ENCODE measurements around the gene MAGI2. TPM values are rescaled to one million over a fixed set of nuclear protein-coding genes. Genes with fewer than 3 reads are reported as not detected.
A peak's percentile ranks its signal among the peaks of the same experiment; 100 is the strongest.
"Not testable (repeated sequence)": the region's sequence is repeated elsewhere in the genome, so short reads cannot be mapped to it uniquely, and the experiment has no call there.

MAGI2 gene
- polyA plus RNA-seq, 4 donors, result 32.0 to 38.7 (median 33.7) TPM

DNA sequence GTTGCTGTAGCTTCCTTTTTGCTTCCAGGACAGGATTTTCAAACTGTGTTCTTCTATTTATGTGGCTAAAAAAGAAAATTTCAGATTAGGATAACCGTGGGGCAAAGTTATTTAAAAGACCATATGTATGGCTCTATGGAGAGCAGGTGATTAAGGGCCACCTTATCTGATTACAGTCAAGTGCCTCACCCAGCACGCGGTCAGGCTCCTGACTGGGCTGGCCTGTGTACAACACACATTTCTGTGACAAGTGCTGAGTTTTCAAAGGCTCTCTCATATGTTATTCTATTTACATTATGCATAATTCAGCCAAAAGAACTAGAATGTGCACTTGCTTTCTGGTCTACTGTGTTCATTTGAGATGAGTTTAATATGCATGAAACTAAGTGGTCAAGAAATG, 1107.5 kb downstream of the MAGI2 start:
- DNase-seq (ENCODE audit: low read depth in 4 of 4, low spot score in 2 of 4), result no peak

GRCh38 chr7:78345293-78345911, 1108.1 kb downstream of the MAGI2 start:
- no peak for DNase-seq (ENCODE audit: low read depth in 4 of 4, low spot score in 2 of 4)

DNA sequence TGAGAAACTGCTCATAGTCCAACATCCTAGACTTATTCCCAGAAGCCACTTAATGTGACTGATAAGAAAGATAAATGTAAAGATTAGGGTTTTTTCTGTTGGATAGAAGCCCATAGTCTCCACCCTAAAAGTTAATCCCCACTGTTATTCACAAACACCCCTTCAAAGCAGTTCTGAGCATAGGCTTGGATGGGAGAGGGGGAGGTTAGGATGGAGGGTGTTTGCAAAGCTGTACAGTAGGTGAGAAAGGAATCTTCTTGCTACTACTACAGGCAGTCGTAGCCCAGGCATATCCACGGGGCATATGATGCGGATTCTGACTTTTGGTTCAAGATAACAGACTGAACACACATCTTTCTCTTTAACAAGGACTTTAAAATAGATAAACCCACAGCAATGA, 1119.0 kb downstream of the MAGI2 start:
- DNase-seq (ENCODE audit: low read depth in 4 of 4, low spot score in 2 of 4), result no peak

DNA sequence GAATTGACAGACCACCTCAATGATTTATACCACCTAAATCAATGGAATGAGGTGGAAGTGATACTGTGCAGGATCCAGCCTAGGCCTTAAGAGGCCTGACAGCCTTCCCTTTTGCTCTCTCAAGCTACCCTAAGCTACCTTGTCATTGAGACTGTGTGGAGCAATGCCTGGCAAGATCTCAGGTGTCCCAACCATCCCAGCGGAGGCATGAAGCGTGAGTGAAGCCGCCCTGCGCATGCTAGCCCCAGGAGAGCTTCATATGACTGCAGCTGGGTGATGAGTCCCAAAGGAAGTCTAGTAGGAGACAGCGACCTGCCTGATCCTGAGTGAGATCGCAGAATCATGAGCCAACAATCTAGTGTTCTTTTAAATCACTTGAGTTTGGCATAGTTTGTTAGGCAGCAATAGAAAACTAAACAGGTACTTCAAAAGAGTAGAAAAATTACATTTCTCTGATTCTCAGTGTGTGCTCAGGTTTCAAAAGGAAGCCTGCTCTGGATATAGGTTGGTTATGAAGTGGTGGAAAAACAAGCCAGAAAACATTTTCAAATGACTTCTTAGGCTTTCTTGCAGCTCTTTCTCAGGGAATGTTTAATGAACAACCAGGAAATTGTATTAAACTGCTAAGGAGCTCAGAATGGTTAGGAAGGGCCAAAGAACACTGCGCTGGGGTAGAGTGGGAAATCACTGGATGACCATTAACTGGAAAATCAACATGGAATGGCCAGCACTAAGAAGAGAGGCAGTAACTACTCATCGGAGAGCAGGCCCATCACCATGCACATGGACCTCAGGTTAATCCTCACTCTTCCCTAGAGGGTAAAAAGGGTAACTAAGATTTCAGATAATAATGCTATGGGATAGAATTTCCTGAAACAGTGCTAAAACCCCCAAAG, 1119.7 kb downstream of the MAGI2 start:
- no peak for DNase-seq (ENCODE audit: low read depth in 4 of 4, low spot score in 2 of 4)

DNA sequence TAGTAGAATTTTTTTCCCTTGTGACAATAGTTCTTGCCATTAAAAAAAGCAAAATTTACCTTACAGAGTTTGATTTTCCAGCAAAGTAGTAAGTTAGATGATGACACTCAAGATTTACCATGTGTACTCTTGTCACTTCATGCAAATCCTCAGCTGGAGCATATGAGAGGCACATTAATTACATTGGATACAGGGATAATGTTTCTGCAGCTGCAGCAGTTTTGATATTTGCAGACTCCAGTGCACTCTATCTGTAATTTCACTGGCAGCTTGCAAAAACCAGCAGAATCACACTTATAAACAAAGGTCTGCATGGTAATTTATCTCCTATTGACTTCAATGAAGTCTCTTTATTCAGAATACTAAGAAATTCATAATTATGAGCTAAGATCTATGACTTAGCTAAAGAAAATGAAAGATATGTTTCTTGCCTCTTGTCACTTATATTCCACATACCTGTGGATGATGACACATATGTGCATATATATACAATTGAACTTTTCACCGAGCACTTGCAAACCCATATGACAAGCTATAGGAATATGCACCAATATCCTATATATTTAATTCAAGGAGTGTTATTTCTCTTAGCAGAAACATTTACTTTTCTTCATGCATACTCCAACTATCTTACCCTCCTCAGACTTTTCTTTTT, 1124.3 kb downstream of the MAGI2 start:
- DNase-seq (ENCODE audit: low read depth in 4 of 4, low spot score in 2 of 4), result no peak

DNA sequence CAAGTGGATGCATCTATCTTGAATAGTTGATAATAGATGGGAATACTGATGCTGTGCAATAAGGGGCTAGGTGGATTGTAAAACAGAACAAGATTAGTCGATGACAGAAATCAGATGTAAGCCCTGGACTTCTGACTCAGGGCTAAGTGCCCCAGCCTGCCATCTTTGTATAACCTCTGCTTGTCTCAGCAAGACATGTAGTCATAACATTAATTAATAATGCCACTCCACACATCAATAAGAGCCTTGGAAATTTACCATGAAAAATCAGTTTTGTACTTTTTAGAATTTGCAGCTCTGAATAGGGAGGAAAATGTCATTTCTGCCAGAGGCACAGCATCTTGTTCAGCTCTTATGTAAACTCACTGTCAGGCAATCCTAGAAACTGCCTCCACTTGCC, 1125.7 kb downstream of the MAGI2 start:
- no peak for DNase-seq (ENCODE audit: low read depth in 4 of 4, low spot score in 2 of 4)

GRCh38 chr7:78326876-78327275, 1126.6 kb downstream of the MAGI2 start:
- DNase-seq (ENCODE audit: low read depth in 4 of 4, low spot score in 2 of 4), result no peak

GRCh38 chr7:78326189-78326588, 1127.3 kb downstream of the MAGI2 start:
- no peak for DNase-seq (ENCODE audit: low read depth in 4 of 4, low spot score in 2 of 4)

DNA sequence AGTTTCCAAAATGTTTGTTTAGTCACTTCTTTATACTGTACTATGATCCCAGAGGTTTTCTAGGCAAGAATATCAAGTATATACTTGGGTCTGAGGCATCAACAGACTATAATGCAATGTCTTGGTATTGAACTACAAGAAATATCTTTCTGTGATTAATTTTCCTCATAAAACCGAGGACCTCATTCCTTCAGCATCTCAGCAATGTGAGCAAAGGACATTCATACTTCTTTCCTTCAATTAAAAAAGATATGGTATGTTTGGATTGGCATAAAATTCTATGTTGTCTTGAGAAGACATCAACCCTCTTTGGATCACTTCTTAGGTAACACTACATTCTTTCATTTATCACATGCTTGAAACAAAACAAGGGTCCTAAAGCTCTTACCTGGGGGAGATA, 1130.3 kb downstream of the MAGI2 start:
- DNase-seq (ENCODE audit: low read depth in 4 of 4, low spot score in 2 of 4), result no peak

- DNase-seq (ENCODE audit: low read depth in 4 of 4, low spot score in 2 of 4), result not testable (repeated sequence)
These were observed 1131.2 kb downstream of the MAGI2 start for GRCh38 chr7:78322231-78322630.

DNA sequence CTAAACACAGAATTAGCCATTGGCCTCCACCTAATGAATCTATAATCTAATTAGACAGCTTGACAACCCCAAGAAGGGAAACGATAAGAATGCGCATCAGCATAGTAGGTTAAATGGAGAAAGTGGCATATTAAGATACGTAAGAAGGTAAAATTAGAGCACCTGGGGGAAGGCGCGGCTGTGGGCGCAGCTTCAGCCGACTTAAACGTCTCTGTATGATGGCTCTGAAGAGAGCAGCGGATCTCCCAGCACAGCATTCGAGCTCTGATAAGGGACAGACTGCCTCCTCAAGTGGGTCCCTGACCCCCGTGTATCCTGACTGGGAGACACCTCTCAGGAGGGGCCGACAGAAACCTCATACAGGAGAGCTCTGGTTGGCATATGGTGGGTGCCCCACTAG, 1136.1 kb downstream of the MAGI2 start:
- no peak for DNase-seq (ENCODE audit: low read depth in 4 of 4, low spot score in 2 of 4)

- no peak for DNase-seq (ENCODE audit: low read depth in 4 of 4, low spot score in 2 of 4)
These were observed 1137.4 kb downstream of the MAGI2 start for GRCh38 chr7:78316110-78316509.

- no peak for DNase-seq (ENCODE audit: low read depth in 4 of 4, low spot score in 2 of 4)
These were observed 1138.3 kb downstream of the MAGI2 start for GRCh38 chr7:78315119-78315518.

- DNase-seq (ENCODE audit: low read depth in 4 of 4, low spot score in 2 of 4), result no peak
These were observed 1142.3 kb downstream of the MAGI2 start for GRCh38 chr7:78311181-78311580.

- DNase-seq (ENCODE audit: low read depth in 4 of 4, low spot score in 2 of 4), result no peak
These were observed 1145.6 kb downstream of the MAGI2 start for GRCh38 chr7:78307892-78308291.

DNA sequence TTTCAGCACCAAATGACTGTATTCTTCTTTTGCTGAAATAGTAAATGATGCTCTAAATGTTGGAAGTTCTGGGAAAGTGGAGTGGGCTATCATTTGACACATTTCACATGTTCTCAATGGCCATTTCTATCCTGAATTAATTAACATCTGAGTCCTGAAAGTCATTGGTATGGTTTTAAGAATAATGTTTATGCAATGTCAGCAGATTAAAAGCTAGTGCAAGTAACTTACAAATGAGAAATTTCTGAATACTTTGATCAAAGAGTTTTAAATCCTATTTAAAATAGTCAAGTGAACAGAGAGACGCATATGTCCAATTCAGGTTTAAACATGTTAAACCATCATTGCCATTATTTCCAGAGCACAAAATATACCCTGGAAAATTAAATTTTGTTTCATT, 1146.8 kb downstream of the MAGI2 start:
- DNase-seq (ENCODE audit: low read depth in 4 of 4, low spot score in 2 of 4), result no peak

- DNase-seq (ENCODE audit: low read depth in 4 of 4, low spot score in 2 of 4), result peak in 1 of 4 donors; percentile 2
These were observed 1152.1 kb downstream of the MAGI2 start for GRCh38 chr7:78301407-78301806.

DNA sequence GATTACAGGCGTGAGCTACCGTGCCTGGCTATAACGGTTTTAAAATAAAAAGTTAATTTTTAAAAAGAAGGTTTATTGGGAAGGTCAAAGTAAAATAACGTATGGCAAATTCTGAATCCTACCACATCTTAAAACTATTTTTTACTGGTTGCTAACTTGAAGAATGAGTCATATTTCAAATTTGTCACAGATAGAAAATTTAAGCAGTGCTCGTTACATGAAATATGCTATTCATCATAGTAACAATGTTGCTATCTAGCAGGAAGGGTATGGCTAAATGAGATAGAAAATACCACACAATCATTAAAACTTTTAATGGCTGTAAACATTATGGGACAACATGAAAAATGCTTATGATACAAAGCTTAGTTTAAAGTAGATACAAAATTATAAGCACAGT, 1154.4 kb downstream of the MAGI2 start:
- DNase-seq (ENCODE audit: low read depth in 4 of 4, low spot score in 2 of 4), result no peak

- peak in 1 of 4 donors; percentile 17 for DNase-seq (ENCODE audit: low read depth in 4 of 4, low spot score in 2 of 4)
These were observed 1156.7 kb downstream of the MAGI2 start for GRCh38 chr7:78296644-78297371.

DNA sequence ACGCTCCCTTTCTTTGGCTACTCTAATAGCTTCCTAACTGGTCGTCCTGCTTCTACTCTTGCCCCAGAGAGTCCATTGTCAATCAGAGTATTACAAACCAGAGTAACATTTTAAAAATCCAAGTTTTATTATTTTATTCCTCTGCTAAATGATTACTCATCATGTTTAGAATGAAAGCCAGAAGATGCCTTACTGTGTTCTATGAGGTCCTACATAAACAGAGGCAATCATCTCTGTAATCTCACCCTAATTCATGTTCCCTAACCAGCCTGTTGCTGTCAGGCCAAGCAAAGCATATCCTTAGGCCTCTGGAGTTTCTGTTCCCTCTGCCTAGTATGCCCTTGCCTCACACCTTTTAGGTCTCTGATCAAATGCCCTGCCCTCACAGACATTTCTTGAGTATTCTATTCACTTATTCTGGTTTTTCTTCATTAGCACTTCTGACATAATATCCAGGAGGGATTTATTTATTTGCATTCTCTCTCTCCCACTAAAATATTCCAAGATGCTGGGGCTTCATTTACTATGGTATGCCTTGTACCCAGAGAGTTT, 1157.3 kb downstream of the MAGI2 start:
- DNase-seq (ENCODE audit: low read depth in 4 of 4, low spot score in 2 of 4), result no peak

DNA sequence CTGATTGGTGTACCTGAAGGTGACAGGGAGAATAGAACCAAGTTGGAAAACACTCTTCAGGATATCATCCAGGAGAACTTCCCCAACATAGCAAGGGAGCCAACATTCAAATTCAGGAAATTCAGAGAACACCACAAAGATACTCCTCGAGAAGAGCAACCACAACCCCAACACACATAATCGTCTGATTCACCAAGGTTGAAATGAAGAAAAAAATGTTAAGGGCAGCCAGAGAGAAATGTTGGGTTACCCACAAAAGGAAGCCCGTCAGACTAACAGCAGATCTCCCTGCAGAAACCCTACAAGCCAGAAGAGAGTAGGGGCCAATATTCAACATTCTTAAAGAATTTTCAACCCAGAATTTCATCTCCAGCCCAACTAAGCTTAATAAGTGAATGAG, 1164.0 kb downstream of the MAGI2 start:
- not testable (repeated sequence) for DNase-seq (ENCODE audit: low read depth in 4 of 4, low spot score in 2 of 4)

Measured in left renal cortex interstitium (tissue), 4 donors.